Gastroesophageal sphincter (tissue), 4 donors: ENCODE data around the gene RAPGEFL1. TPM values are rescaled to one million over a fixed set of nuclear protein-coding genes. Genes with fewer than 3 reads are reported as not detected.

Experiments
- ATAC-seq: fragments of 150-250 bp; one replicate; pipeline ENCODE4 v1.9.1; 2016; ENCODE audit warnings: mild to moderate bottlenecking, moderate library complexity
- H3K27ac ChIP-seq, 4 donors: fragments of 200-600 bp; sonication (generic) in 3 of 4; 1 replicate in 3 of 4; 2 replicates in 1 of 4; pipeline ENCODE4 v1.5.1; 2016 to 2019
- H3K27me3 ChIP-seq: fragments of 200-600 bp; sonication (generic); one replicate; pipeline ENCODE4 v1.5.1; 2019
- H3K36me3 ChIP-seq, 2 donors: fragments of 200-600 bp; sonication (generic); one replicate each; pipeline ENCODE4 v1.5.1; 2019; ENCODE audit warnings: control low read depth in 1 of 2
- H3K4me1 ChIP-seq, 3 donors: fragments of 200-600 bp; sonication (generic); 1 replicate in 2 of 3; 2 replicates in 1 of 3; pipeline ENCODE4 v1.5.1; 2016 to 2019; ENCODE audit warnings: control low read depth in 2 of 3
- H3K4me3 ChIP-seq, 2 donors: fragments of 200-600 bp; sonication (generic); one replicate each; pipeline ENCODE4 v1.5.1; 2019; ENCODE audit warnings: mild to moderate bottlenecking in 1 of 2, moderate library complexity in 1 of 2
- H3K9me3 ChIP-seq, 3 donors: fragments of 200-600 bp; sonication (generic); one replicate each; pipeline ENCODE4 v1.5.1; 2017 to 2019; ENCODE audit warnings: control low read depth in 2 of 3
- EP300 ChIP-seq: sonication (generic); formaldehyde crosslinking; IDR thresholded peaks from one replicate; pipeline ENCODE4 v1.6.1; 2017; ENCODE audit warnings: antibody characterized with exemption, mild to moderate bottlenecking
- POLR2A ChIP-seq, 2 donors: fragments of 450-650 bp; IDR thresholded peaks; one replicate each; pipeline ENCODE4 v1.6.1; 2017; ENCODE audit warnings: antibody characterized with exemption in 2 of 2, mild to moderate bottlenecking in 2 of 2, moderate library complexity in 1 of 2
- POLR2AphosphoS5 ChIP-seq: sonication (generic); formaldehyde crosslinking; IDR thresholded peaks from one replicate; pipeline ENCODE4 v1.6.1; 2017; ENCODE audit warnings: antibody characterized with exemption
- WGBS, 2 donors: methylation state at CpG; one replicate each; pipeline ENCODE4 v1.1.5; 2018; ENCODE audit warnings: low coverage in 1 of 2; 5-methylcytosine and 5-hydroxymethylcytosine counted together
- total RNA-seq, 4 donors: library from RNA; depleted of rRNA; stranded (reverse); fragments of >200 nt; gene quantifications; one replicate each; pipeline ENCODE4 v1.1.0, GENCODE V29; 2016
- TF ChIP-seq, protein P1 (sequence below), 4 experiments: fragments of 200-600 bp in 2 of 4; fragments of 450-650 bp in 2 of 4; sonication (generic) in 1 of 4; IDR thresholded peaks; one replicate each; pipeline ENCODE4 v1.5.1; 2017 to 2019; ENCODE audit warnings: antibody characterized with exemption in 4 of 4, mild to moderate bottlenecking in 2 of 4, moderate library complexity in 2 of 4

Gene RAPGEFL1
- total RNA-seq, 4 donors from 2014 or later = 2.4 to 5.2 (median 3.3) TPM

DNA sequence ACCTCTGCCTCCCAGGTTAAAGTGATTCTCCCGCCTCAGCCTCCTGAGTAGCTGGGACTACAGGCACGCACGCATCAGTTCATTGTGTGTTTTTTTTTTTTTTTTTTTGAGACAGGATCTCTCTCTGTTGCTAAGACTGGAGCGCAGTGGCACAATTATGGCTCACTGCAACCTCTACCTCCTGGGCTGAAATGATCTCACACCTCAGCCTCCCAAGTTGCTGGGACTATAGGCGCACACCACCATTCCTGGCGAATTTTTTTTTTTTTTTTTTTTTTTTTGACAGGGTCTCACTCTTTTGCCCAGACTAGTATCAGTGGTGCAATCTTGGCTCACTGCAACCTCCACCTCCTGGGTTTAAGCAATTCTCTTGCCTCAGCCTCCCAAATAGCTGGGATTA lies 17.8 kb upstream of the RAPGEFL1 start:
- TF ChIP-seq, protein P1, sequence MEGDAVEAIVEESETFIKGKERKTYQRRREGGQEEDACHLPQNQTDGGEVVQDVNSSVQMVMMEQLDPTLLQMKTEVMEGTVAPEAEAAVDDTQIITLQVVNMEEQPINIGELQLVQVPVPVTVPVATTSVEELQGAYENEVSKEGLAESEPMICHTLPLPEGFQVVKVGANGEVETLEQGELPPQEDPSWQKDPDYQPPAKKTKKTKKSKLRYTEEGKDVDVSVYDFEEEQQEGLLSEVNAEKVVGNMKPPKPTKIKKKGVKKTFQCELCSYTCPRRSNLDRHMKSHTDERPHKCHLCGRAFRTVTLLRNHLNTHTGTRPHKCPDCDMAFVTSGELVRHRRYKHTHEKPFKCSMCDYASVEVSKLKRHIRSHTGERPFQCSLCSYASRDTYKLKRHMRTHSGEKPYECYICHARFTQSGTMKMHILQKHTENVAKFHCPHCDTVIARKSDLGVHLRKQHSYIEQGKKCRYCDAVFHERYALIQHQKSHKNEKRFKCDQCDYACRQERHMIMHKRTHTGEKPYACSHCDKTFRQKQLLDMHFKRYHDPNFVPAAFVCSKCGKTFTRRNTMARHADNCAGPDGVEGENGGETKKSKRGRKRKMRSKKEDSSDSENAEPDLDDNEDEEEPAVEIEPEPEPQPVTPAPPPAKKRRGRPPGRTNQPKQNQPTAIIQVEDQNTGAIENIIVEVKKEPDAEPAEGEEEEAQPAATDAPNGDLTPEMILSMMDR (IDR thresholded peaks at IDR 0.05) = no peak
- TF ChIP-seq EP300 (no peak), POLR2A (IDR thresholded peaks at IDR 0.05) (no peak), POLR2AphosphoS5 (no peak)
- H3K27me3 ChIP-seq = no peaks in the 10 kb centered on the region
- H3K4me1 ChIP-seq = peaks cover 0 to 39% (median 0%) of the 10 kb centered on the region in 3 donors
- H3K9me3 ChIP-seq = no peaks in the 10 kb centered on the region
- no peak overlapping the region for H3K4me3 ChIP-seq
- 55 to 75% methylated on average over 3 to 6 of the region's 6 CpGs for WGBS, 2 donors
- no peak for ATAC-seq
- H3K36me3 ChIP-seq = peaks cover 7 to 81% of the 10 kb centered on the region in 2 donors
- no peak overlapping the region for H3K27ac ChIP-seq

DNA sequence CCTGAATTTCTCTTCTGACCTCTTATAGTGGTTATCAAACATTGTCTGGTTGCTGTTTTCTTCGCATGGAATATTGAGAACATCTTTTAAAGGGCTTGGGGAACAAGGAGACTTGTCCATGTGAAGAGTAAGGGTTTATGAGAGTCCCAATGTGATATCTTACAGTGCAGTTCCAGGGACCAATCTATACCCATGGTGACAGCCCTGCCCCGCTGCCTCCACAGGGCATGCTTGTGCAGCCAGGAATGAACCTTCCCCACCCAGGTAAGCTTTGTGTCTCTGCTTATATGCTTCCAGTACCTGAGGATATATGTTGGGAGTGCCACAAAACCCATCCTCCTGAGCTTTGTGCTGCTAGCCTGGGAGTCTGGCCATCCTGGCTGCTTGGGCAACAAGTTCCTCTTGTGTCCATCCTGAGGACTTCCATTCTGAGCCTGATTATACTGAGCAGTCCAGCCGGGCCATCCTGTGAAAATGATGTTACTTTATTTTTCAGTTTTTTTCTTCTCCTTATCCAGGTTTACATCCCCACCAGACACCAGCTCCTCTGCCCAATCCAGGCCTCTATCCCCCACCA lies 9.5 kb upstream of the RAPGEFL1 start:
- Histone ChIP-seq H3K27me3 (no peaks in the 10 kb centered on the region), H3K9me3 (no peaks in the 10 kb centered on the region), H3K36me3 (peaks cover 0 to 100% of the 10 kb centered on the region in 2 donors), H3K4me3 (no peak overlapping the region), H3K27ac (peak overlapping the region; percentile 57 to 84 (median 74)), H3K4me1 (peaks cover 0 to 20% (median 11%) of the 10 kb centered on the region in 3 donors)
- TF ChIP-seq POLR2AphosphoS5 = no peak
- TF ChIP-seq EP300 = no peak
- TF ChIP-seq, protein P1 (IDR thresholded peaks at IDR 0.05) = no peak
- TF ChIP-seq POLR2A (IDR thresholded peaks at IDR 0.05) = no peak
- WGBS, 2 donors = 69 to 79% methylated on average over 2 of the region's 3 CpGs
- peak; percentile 28 for ATAC-seq

DNA sequence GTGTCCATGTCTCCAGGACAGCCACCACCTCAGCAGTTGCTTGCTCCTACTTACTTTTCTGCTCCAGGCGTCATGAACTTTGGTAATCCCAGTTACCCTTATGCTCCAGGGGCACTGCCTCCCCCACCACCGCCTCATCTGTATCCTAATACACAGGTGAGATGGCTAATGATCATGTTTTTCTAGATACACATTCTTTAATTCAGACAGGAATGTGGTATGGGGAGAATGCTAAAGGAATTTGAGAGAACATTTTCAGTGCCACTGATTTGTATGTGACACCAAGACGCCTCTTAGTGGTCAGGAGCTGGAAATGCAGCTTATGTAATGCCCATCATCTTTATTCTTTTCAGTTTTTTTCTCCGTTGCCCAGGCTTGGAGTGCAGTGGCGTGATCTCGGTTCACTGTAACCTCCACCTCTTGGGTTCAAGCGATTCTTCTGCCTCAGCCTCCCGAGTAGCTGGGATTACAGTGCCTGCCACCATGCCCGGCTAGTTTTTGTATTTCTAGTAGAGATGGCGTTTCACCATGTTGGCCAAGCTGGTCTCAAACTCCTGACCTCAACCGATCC lies 8.9 kb upstream of the RAPGEFL1 start:
- Histone ChIP-seq H3K9me3 (no peaks in the 10 kb centered on the region), H3K27ac (peak overlapping the region; percentile 57 to 84 (median 74)), H3K27me3 (no peaks in the 10 kb centered on the region), H3K4me1 (peaks cover 0 to 20% (median 11%) of the 10 kb centered on the region in 3 donors), H3K4me3 (no peak overlapping the region), H3K36me3 (peaks cover 0 to 100% of the 10 kb centered on the region in 2 donors)
- TF ChIP-seq, protein P1 (IDR thresholded peaks at IDR 0.05) = peak; percentile 87 to 94 (median 90)
- no peak for TF ChIP-seq POLR2A (IDR thresholded peaks at IDR 0.05)
- 31 to 37% methylated on average over 7 to 11 of the region's 11 CpGs for WGBS, 2 donors
- peak; percentile 75 for ATAC-seq

DNA sequence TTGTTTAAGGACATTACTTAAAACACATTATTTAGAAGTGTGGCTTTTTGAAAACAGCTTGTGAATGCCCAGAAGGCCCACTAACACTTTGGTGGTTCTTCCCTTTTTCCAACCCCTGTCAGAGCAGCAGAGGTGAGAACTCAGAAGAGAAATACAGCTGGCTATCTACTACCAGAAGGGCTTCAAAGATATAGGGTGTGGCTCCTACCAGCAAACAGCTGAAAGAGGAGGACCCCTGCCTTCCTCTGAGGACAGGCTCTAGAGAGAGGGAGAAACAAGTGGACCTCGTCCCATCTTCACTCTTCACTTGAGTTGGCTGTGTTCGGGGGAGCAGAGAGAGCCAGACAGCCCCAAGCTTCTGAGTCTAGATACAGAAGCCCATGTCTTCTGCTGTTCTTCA lies 6.9 kb upstream of the RAPGEFL1 start:
- Histone ChIP-seq H3K36me3 (peaks cover 0 to 100% of the 10 kb centered on the region in 2 donors), H3K9me3 (no peaks in the 10 kb centered on the region), H3K4me3 (no peak overlapping the region), H3K4me1 (peaks cover 0 to 20% (median 11%) of the 10 kb centered on the region in 3 donors), H3K27me3 (no peaks in the 10 kb centered on the region), H3K27ac (no peak overlapping the region)
- ATAC-seq = no peak
- TF ChIP-seq EP300 = no peak
- TF ChIP-seq POLR2AphosphoS5 = no peak
- TF ChIP-seq, protein P1 (IDR thresholded peaks at IDR 0.05) = no peak
- TF ChIP-seq POLR2A (IDR thresholded peaks at IDR 0.05) = no peak
- 75 to 86% methylated on average over 1 to 2 of the region's 2 CpGs for WGBS, 2 donors

DNA sequence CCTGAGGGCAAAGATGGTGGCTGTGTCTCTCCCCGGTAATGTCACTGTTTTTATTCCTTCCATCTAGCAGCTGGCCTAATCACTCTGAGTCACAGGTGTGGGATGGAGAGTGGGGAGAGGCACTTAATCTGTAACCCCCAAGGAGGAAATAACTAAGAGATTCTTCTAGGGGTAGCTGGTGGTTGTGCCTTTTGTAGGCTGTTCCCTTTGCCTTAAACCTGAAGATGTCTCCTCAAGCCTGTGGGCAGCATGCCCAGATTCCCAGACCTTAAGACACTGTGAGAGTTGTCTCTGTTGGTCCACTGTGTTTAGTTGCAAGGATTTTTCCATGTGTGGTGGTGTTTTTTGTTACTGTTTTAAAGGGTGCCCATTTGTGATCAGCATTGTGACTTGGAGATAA lies 5.5 kb upstream of the RAPGEFL1 start:
- H3K36me3 ChIP-seq = peaks cover 0 to 100% of the 10 kb centered on the region in 2 donors
- H3K4me1 ChIP-seq = peaks cover 0 to 15% (median 11%) of the 10 kb centered on the region in 3 donors
- WGBS, 2 donors = 75% methylated on average over 1 of the region's 1 CpG; no CpG with 5 or more reads in 1 of the 2 donors
- no peaks in the 10 kb centered on the region for H3K27me3 ChIP-seq
- no peak overlapping the region for H3K4me3 ChIP-seq
- no peaks in the 10 kb centered on the region for H3K9me3 ChIP-seq
- no peak for ATAC-seq
- H3K27ac ChIP-seq = no peak overlapping the region
- TF ChIP-seq POLR2AphosphoS5 (no peak), POLR2A (IDR thresholded peaks at IDR 0.05) (no peak), EP300 (no peak)
- TF ChIP-seq, protein P1 (IDR thresholded peaks at IDR 0.05) = no peak
